Immature natural killer cell (primary cell): ENCODE results near the gene PRAMEF10. TPM values are rescaled to one million over a fixed set of nuclear protein-coding genes. Genes with fewer than 3 reads are reported as not detected.

Experiments
- polyA plus RNA-seq, 3 donors: library from polyadenylated mRNA; unstranded; fragments of 300-500 nt; fragmentation: Illumina TruSeq; gene quantifications; one replicate each; pipeline ENCODE4 v1.2.3, GENCODE V29; 2021

PRAMEF10 gene
- polyA plus RNA-seq, 3 donors from 2014 or later, result not detected

Other genes with a start within 250 kb of the PRAMEF10 start
- not detected for gene AADACL3, start 182.2 kb downstream of the PRAMEF10 start, polyA plus RNA-seq
- not detected for gene CFAP107, start 152.1 kb downstream of the PRAMEF10 start, polyA plus RNA-seq
- gene PRAMEF12, start 124.5 kb downstream of the PRAMEF10 start, polyA plus RNA-seq, result not detected
- gene PRAMEF1, start 106.9 kb downstream of the PRAMEF10 start, polyA plus RNA-seq, result not detected
- gene PRAMEF11, start 66.9 kb downstream of the PRAMEF10 start, polyA plus RNA-seq, result not detected
- not detected for gene HNRNPCL1, start 49.5 kb downstream of the PRAMEF10 start, polyA plus RNA-seq
- not detected for gene PRAMEF2, start 41.2 kb downstream of the PRAMEF10 start, polyA plus RNA-seq
- gene PRAMEF4, start 12.1 kb downstream of the PRAMEF10 start, polyA plus RNA-seq, result not detected
- gene PRAMEF7, start 18.3 kb upstream of the PRAMEF10 start, polyA plus RNA-seq, result not detected
- not detected for gene PRAMEF6, start 49.3 kb upstream of the PRAMEF10 start, polyA plus RNA-seq
- not detected for gene PRAMEF27, start 158.3 kb upstream of the PRAMEF10 start, polyA plus RNA-seq
- gene HNRNPCL3, start 162.5 kb upstream of the PRAMEF10 start, polyA plus RNA-seq, result not detected
- not detected for gene PRAMEF25, start 172.5 kb upstream of the PRAMEF10 start, polyA plus RNA-seq
- not detected for gene HNRNPCL2, start 218.6 kb upstream of the PRAMEF10 start, polyA plus RNA-seq